GM19397 (cell line): Measurements from ENCODE around the gene ELOA.
"Not testable (repeated sequence)": the region's sequence is repeated elsewhere in the genome, so short reads cannot be mapped to it uniquely, and the experiment has no call there.

ENCODE experiments used
- ATAC-seq: cut with Tn5 transposase; IDR thresholded peaks from one replicate; pipeline ENCODE4 v1.9.1; 2021; ENCODE audit warnings: mild to moderate bottlenecking, moderate library complexity; ENCODE audit not compliant: unreplicated experiment

ELOA gene

DNA sequence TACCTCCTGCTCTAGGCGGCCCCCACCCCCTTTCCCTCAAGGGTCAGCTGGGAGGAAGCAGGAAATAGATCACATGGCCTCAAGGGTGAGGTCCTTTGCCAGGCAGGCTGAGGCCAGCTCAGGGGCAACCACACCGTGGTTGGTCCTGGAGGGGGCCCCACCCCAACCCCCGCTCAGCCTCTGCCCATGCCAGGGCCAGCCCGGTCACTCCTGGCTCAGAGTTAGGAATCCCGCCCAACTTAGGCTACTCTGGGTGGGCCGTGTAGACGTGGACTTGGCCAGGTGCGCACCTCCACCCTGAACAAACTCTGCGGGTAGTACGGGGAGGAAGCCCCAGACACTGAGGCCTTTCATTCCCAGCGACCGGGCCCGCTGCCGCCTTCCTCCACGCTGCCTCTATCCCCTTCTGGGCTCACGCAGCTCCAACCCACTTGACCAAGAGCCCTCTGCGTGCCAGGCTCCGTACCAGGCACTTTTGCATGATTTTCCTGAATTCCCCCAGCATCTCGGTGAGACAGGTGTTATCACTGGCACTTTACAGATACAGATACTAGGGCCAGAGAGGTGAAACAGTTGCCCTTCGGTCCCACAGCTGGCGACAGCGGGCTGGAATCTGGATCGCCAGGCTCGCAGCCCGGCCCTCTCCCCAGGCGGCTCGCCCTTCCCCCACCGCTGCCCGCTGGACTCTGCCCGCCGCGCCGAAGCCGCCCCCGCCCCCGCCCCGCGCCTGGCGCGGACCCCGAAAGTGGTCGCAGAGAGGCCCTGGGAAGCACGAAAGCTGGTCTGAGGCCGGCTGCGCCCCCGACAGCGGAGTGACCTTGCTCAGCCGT, 56.5 kb downstream of the ELOA start:
- peak; percentile 3 for ATAC-seq

DNA sequence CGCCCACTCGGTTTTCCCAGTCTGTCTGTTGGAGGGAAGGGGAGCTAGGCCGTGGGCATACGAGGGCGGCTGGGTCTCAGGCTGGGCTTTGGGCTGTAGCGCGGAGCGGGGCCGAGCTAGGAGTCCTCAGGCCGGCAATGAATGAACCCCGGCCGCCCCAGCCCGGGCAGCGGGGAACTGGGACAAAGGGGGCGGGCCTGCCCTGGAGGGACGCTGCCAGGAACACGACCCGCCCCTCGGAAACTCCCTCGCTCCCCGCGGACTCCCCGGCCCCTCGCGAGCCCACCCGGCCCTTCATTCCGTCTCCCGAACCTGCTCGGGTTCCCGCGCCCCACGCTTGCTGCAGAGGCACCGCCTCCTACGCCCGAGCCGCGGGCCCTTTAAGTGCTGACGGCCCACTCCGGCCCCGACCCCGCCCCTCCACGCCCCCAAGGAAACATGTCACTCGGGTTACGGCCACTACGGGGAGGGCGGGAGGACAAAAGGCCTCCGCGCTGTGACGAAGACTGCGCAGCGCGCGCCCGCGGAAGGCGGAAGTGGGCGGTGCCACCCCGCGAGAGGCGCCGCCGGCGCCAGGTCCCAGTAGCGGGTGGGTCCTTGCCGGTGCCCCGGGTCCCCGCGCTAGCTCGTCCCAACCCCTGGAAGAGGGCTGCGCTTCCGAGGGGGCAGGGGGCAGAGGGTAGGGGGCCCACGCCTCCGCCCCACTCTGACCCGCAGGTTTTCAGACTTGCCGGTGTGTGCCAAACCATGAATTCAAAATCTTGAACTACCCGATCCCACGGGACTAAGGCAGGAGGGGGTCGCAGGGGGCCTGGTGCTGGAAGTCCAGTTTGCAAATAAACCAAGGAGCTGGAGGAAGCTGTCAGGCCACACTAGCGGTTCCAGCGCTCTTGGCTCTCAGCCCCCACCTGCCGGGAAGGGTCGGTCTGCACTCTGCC, 57.4 kb downstream of the ELOA start, which contains the start of gene GALE:
Gene GALE, minus strand, starts transcription at position 355 of the 938 bp plus-strand sequence. CDS start 1,747 bp downstream, outside the sequence.
- peak; percentile 79 for ATAC-seq

- no peak for ATAC-seq
These were observed 58.1 kb downstream of the ELOA start for GRCh38 chr1:23801338-23801748.

GRCh38 chr1:23801876-23802275, 58.6 kb downstream of the ELOA start:
- no peak for ATAC-seq

- not testable (repeated sequence) for ATAC-seq
These were observed 59.6 kb downstream of the ELOA start for GRCh38 chr1:23802809-23803342.

GRCh38 chr1:23803674-23804073, 60.4 kb downstream of the ELOA start:
- ATAC-seq, result no peak

DNA sequence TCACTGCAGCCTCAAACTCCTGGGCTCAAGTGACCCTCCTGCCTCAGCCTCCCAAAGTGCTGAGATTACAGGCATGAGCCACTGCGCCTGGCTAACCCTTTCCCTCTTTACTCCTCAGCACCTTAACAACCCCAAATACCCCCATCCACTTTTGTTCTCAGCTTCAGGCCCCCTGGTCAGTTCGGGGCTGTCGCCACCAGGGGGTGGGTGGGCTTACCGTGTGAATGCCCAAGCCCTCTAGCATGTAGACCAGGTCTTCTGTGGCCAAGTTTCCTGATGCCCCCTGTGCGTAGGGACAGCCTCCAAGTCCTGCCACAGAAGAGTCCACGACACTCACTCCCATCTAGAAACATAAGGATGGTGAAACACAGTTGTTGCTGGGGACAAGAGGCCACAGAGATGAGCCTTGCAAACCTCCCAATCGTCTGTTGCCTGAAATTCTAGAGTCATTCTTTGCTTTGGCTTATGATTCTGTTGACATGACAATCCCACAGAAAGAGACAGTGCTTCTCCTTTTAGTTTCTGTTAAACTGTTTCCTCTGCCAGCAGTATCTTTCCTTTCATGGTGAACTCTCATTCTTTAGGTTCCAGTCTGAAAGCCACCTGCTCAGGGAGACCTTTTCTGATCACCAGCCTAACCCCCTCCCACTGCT, 61.0 kb downstream of the ELOA start:
- no peak for ATAC-seq

- no peak for ATAC-seq
These were observed 61.8 kb downstream of the ELOA start for GRCh38 chr1:23805025-23805424.

GRCh38 chr1:23806280-23806679, 63.0 kb downstream of the ELOA start:
- no peak for ATAC-seq

GRCh38 chr1:23807453-23807852, 64.2 kb downstream of the ELOA start:
- no peak for ATAC-seq

DNA sequence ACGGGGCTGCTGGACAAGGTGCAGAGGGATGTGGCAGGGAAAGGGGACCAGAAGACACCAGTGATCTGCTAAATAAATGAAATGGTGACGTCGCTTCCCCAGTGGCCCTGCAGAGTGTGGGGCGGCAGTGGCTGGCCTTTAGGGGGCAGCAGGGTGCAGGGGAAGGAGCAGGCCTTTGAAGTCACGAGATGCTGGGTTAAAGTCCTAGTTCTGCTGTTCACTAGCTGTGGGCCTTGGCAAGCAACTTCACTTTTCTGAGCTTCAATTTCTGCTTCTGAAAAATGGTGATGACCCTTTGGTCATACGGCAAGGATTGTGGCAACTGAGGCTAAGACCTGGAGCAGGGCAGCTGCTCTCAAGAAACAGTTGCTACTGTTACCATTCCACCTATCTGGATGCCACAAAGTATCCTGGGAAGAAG, 66.5 kb downstream of the ELOA start:
- peak; percentile 70 for ATAC-seq

- no peak for ATAC-seq
These were observed 67.7 kb downstream of the ELOA start for GRCh38 chr1:23810818-23811540.
